Kidney epithelial cell (primary cell): ENCODE results near the gene NAV2. TPM values are rescaled to one million over a fixed set of nuclear protein-coding genes. Genes with fewer than 3 reads are reported as not detected.
"Not testable (repeated sequence)": the region's sequence is repeated elsewhere in the genome, so short reads cannot be mapped to it uniquely, and the experiment has no call there.

Experiments
- DNase-seq: peaks from one replicate; pipeline ENCODE4 v3.0.0-alpha.2; 2010; ENCODE audit warnings: low read depth
- H3K27me3 ChIP-seq: 2 replicates; pipeline ENCODE4 v1.6.0; 2011; ENCODE audit warnings: low read length; ENCODE audit not compliant: control insufficient read depth, insufficient read depth
- H3K36me3 ChIP-seq: 2 replicates; pipeline ENCODE4 v1.5.1; 2011; ENCODE audit warnings: low read length; ENCODE audit not compliant: control insufficient read depth, insufficient read depth
- H3K4me3 ChIP-seq: 2 replicates; pipeline ENCODE4 v1.5.1; 2011; ENCODE audit warnings: low read depth, mild to moderate bottlenecking, control low read depth, low read length
- CTCF ChIP-seq: IDR thresholded peaks from 2 replicates; pipeline ENCODE4 v1.5.1; 2011; ENCODE audit warnings: mild to moderate bottlenecking, moderate library complexity, low read length, control low read depth, inconsistent platforms; ENCODE audit not compliant: insufficient read depth, poor library complexity, severe bottlenecking
- total RNA-seq: library from RNA; depleted of rRNA; stranded (reverse); fragments of >200 nt; gene quantifications from 2 replicates; pipeline ENCODE4 v1.2.3, GENCODE V29; 2015

Gene NAV2
- total RNA-seq, 1 donor from 2014 or later = 41.5 TPM

- no peak overlapping the region for H3K4me3 ChIP-seq
- no peak for TF ChIP-seq CTCF
- no peaks in the 10 kb centered on the region for H3K27me3 ChIP-seq
- no peak for DNase-seq
- H3K36me3 ChIP-seq = no peaks in the 10 kb centered on the region
Measured at GRCh38 chr11:20003351-20003750, 290.7 kb downstream of the NAV2 start.

GRCh38 chr11:20004866-20005265 lies 292.2 kb downstream of the NAV2 start:
- Histone ChIP-seq H3K4me3 (no peak overlapping the region), H3K27me3 (no peaks in the 10 kb centered on the region), H3K36me3 (no peaks in the 10 kb centered on the region)
- no peak for DNase-seq
- TF ChIP-seq CTCF = no peak

- Histone ChIP-seq H3K4me3 (no peak overlapping the region), H3K27me3 (no peaks in the 10 kb centered on the region), H3K36me3 (no peaks in the 10 kb centered on the region)
- no peak for TF ChIP-seq CTCF
- DNase-seq = no peak
Measured at GRCh38 chr11:20005747-20006146, 293.1 kb downstream of the NAV2 start.

GRCh38 chr11:20006618-20007017 lies 294.0 kb downstream of the NAV2 start:
- not testable (repeated sequence) for H3K4me3 ChIP-seq

GRCh38 chr11:20007386-20007785 lies 294.7 kb downstream of the NAV2 start:
- Histone ChIP-seq H3K4me3 (no peak overlapping the region), H3K27me3 (no peaks in the 10 kb centered on the region), H3K36me3 (no peaks in the 10 kb centered on the region)
- DNase-seq = no peak
- TF ChIP-seq CTCF = no peak

More at GRCh38 chr11:20006618-20007017, 294.0 kb downstream of the NAV2 start:
- not testable (repeated sequence) for DNase-seq, H3K36me3 ChIP-seq, H3K27me3 ChIP-seq

GRCh38 chr11:20008190-20008870 lies 295.7 kb downstream of the NAV2 start:
- Histone ChIP-seq H3K36me3 (no peaks in the 10 kb centered on the region), H3K4me3 (no peak overlapping the region), H3K27me3 (no peaks in the 10 kb centered on the region)
- no peak for TF ChIP-seq CTCF
- DNase-seq = no peak
